Smooth muscle cell (in vitro differentiated cells): Measurements from ENCODE around the gene CEP63. TPM values are rescaled to one million over a fixed set of nuclear protein-coding genes. Genes with fewer than 3 reads are reported as not detected.
A peak's percentile ranks its signal among the peaks of the same experiment; 100 is the strongest.

Source experiments
- DNase-seq: peaks from one replicate; lab custom pipeline; 2025; ENCODE audit not compliant: unreplicated experiment; lab: John Stamatoyannopoulos, UW
- H2AFZ ChIP-seq: fragments of 200-600 bp; sonication (generic); 2 replicates; pipeline ENCODE4 v1.6.0; 2016; ENCODE audit warnings: antibody characterized with exemption, low read depth, mild to moderate bottlenecking
- H3F3A ChIP-seq: fragments of 200-600 bp; sonication (generic); 2 replicates; pipeline ENCODE4 v1.6.0; 2017; ENCODE audit warnings: antibody characterized with exemption, low read depth
- H3K27ac ChIP-seq: fragments of 200-600 bp; sonication (generic); 2 replicates; pipeline ENCODE4 v1.5.1; 2016; ENCODE audit warnings: low read depth, mild to moderate bottlenecking
- H3K27me3 ChIP-seq: fragments of 200-600 bp; sonication (generic); 2 replicates; pipeline ENCODE4 v1.6.1; 2016; ENCODE audit warnings: low read depth, mild to moderate bottlenecking
- H3K36me3 ChIP-seq: fragments of 200-600 bp; sonication (generic); 2 replicates; pipeline ENCODE4 v1.5.1; 2016; ENCODE audit warnings: low read depth
- H3K4me1 ChIP-seq: fragments of 200-600 bp; sonication (generic); 2 replicates; pipeline ENCODE4 v1.5.1; 2016; ENCODE audit warnings: low read depth
- H3K4me2 ChIP-seq: fragments of 200-600 bp; sonication (generic); 2 replicates; pipeline ENCODE4 v1.6.0; 2016; ENCODE audit warnings: mild to moderate bottlenecking
- H3K4me3 ChIP-seq: fragments of 200-600 bp; sonication (generic); 2 replicates; pipeline ENCODE4 v1.5.1; 2016; ENCODE audit warnings: mild to moderate bottlenecking
- H3K79me2 ChIP-seq: fragments of 200-600 bp; sonication (generic); 2 replicates; pipeline ENCODE4 v1.6.0; 2016; ENCODE audit warnings: low read depth, mild to moderate bottlenecking
- H3K9ac ChIP-seq: fragments of 200-600 bp; sonication (generic); 2 replicates; pipeline ENCODE4 v1.6.0; 2016; ENCODE audit warnings: low read depth
- H3K9me3 ChIP-seq: fragments of 200-600 bp; sonication (generic); replicated peaks from 2 replicates; pipeline ENCODE4 v1.5.1; 2016; ENCODE audit warnings: low read depth
- H4K20me1 ChIP-seq: fragments of 200-600 bp; sonication (generic); 2 replicates; pipeline ENCODE4 v1.6.0; 2016; ENCODE audit warnings: low read depth
- WGBS: methylation state at CpG from one replicate; pipeline ENCODE4 v1.1.7; 2016; ENCODE audit warnings: low lambda C conversion rate; 5-methylcytosine and 5-hydroxymethylcytosine counted together
- polyA plus RNA-seq: library from polyadenylated mRNA; unstranded; fragments of >200 nt; fragmentation: Nextera tagmentation; extraction: Ambion mirVana; gene quantifications from 2 replicates; pipeline ENCODE4 v1.2.1, GENCODE V29; 2016
- total RNA-seq: library from RNA; depleted of rRNA; stranded (reverse); fragments of >200 nt; gene quantifications from 2 replicates; pipeline ENCODE4 v1.2.3, GENCODE V29; 2014
- TF ChIP-seq, protein P1 (sequence below): fragments of 200-600 bp; sonication (generic); IDR thresholded peaks from 2 replicates; pipeline ENCODE4 v1.5.1; 2017; ENCODE audit warnings: borderline replicate concordance, mild to moderate bottlenecking, antibody characterized with exemption; ENCODE audit not compliant: insufficient read depth, poor library complexity, severe bottlenecking

Gene CEP63
- total and polyA plus RNA-seq, 2 experiments from 2014 or later = 16.9 to 24.5 TPM

DNA sequence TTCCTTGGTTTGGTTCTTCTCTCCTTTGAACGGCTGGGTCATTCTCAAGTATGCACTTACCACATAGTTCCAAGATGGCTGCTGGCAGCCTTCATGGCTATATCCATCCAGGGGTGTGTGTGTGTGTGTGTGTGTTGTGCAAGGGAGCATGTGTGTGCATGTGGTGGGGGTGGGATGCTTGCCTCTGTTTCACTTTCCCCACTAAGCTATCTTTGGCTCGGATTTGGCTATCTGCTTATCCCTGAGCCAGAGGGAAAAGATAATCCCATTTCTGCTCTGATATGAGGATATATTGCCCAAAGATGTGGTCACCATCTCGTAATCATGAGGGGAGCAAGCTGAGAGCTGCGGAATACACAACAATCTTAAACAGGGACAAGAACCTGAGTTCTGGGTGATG, 26.3 kb upstream of the CEP63 start:
- Histone ChIP-seq H3K27me3 (no peaks in the 10 kb centered on the region), H4K20me1 (no peaks in the 10 kb centered on the region), H2AFZ (no peak overlapping the region), H3K36me3 (no peaks in the 10 kb centered on the region), H3K4me2 (no peak overlapping the region), H3K4me1 (peaks cover 34% of the 10 kb centered on the region), H3F3A (peaks cover 22% of the 10 kb centered on the region), H3K9ac (no peak overlapping the region), H3K79me2 (no peaks in the 10 kb centered on the region), H3K4me3 (no peak overlapping the region), H3K27ac (peak overlapping the region; percentile 93), H3K9me3 (no peaks in the 10 kb centered on the region)
- WGBS = 35% methylated on average over 4 of the region's 4 CpGs
- DNase-seq = no peak
- TF ChIP-seq, protein P1, sequence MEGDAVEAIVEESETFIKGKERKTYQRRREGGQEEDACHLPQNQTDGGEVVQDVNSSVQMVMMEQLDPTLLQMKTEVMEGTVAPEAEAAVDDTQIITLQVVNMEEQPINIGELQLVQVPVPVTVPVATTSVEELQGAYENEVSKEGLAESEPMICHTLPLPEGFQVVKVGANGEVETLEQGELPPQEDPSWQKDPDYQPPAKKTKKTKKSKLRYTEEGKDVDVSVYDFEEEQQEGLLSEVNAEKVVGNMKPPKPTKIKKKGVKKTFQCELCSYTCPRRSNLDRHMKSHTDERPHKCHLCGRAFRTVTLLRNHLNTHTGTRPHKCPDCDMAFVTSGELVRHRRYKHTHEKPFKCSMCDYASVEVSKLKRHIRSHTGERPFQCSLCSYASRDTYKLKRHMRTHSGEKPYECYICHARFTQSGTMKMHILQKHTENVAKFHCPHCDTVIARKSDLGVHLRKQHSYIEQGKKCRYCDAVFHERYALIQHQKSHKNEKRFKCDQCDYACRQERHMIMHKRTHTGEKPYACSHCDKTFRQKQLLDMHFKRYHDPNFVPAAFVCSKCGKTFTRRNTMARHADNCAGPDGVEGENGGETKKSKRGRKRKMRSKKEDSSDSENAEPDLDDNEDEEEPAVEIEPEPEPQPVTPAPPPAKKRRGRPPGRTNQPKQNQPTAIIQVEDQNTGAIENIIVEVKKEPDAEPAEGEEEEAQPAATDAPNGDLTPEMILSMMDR = no peak

- Histone ChIP-seq H3K9ac (peak overlapping the region; percentile 73), H3K27ac (peak overlapping the region; percentile 93), H3K4me2 (peak overlapping the region; percentile 72), H3K27me3 (no peaks in the 10 kb centered on the region), H3K79me2 (no peaks in the 10 kb centered on the region), H3K4me1 (peaks cover 39% of the 10 kb centered on the region), H3F3A (peaks cover 24% of the 10 kb centered on the region), H3K36me3 (no peaks in the 10 kb centered on the region), H3K9me3 (no peaks in the 10 kb centered on the region), H2AFZ (peak overlapping the region; percentile 3), H3K4me3 (no peak overlapping the region), H4K20me1 (no peaks in the 10 kb centered on the region)
- TF ChIP-seq, protein P1 = no peak
- no peak for DNase-seq
- WGBS = 28% methylated on average over 2 of the region's 2 CpGs
These were observed 24.9 kb upstream of the CEP63 start for GRCh38 chr3:134460965-134461364.

DNA sequence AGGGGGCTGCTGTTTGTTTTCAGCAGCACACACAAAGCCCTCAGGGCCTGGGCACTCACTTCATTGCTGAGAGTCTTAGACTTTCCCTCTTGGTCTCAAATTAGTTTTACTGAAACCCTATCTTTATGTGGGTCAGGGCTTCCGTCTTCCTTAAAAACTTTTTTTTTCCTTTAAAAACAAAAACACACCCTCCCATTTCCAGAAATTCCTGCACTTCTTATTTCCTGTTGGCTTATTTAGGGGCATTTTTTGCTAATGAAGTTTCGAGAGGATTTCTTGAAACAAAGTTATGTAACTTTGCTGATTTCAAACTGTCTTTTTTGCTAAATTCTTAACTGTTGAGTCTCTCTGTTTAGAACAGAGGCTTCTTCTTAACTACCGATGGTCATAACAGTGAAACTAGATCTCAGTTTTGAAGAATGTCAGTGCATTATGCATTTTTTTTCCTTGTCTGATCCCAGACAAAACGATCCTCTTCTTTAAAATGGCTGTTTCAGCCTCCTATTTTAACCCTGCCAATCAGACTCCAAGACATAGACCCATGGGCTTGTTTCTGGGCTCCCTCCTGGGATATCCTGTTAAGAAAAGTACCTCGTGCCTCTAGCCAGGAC, 23.4 kb upstream of the CEP63 start:
- TF ChIP-seq, protein P1 = no peak
- DNase-seq = no peak
- Histone ChIP-seq H3K4me1 (peaks cover 39% of the 10 kb centered on the region), H2AFZ (peak overlapping the region; percentile 48), H3F3A (peaks cover 26% of the 10 kb centered on the region), H3K27ac (peak overlapping the region; percentile 93), H3K36me3 (no peaks in the 10 kb centered on the region), H3K79me2 (no peaks in the 10 kb centered on the region), H3K4me3 (no peak overlapping the region), H3K9me3 (no peaks in the 10 kb centered on the region), H3K27me3 (no peaks in the 10 kb centered on the region), H3K4me2 (peak overlapping the region; percentile 57), H4K20me1 (no peaks in the 10 kb centered on the region), H3K9ac (peak overlapping the region; percentile 84)
- 10% methylated on average over 5 of the region's 5 CpGs for WGBS

DNA sequence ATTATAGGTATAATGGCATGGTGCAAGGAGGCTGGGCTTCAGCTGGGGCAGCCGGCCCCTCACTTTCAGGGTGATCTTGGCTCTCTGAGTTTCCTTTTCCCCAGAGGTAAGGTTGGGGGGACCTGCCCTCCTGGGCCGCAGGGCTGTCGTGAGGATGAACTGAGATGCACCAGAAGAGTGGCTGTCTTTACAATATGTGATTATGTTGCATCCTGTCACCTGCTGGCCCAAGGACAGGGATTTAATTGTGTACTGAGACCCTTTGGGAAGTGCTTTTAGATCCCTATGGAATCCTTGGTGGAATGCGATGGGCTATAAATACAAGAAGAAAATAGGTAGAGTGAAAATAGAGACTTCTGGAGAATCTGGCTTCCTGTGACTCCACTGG, 22.2 kb upstream of the CEP63 start:
- H3K9me3 ChIP-seq = no peaks in the 10 kb centered on the region
- H4K20me1 ChIP-seq = no peaks in the 10 kb centered on the region
- WGBS = 52% methylated on average over 4 of the region's 4 CpGs
- H3K36me3 ChIP-seq = no peaks in the 10 kb centered on the region
- H3K27me3 ChIP-seq = no peaks in the 10 kb centered on the region
- no peak overlapping the region for H2AFZ ChIP-seq
- TF ChIP-seq, protein P1 = no peak
- peak overlapping the region; percentile 84 for H3K9ac ChIP-seq
- peaks cover 27% of the 10 kb centered on the region for H3F3A ChIP-seq
- no peak overlapping the region for H3K4me3 ChIP-seq
- H3K4me2 ChIP-seq = peak overlapping the region; percentile 57
- DNase-seq = no peak
- no peaks in the 10 kb centered on the region for H3K79me2 ChIP-seq
- peak overlapping the region; percentile 93 for H3K27ac ChIP-seq
- H3K4me1 ChIP-seq = peaks cover 43% of the 10 kb centered on the region
